Gastroesophageal sphincter (tissue), 4 donors: ENCODE measurements around the gene SERPINF2. TPM values are rescaled to one million over a fixed set of nuclear protein-coding genes. Genes with fewer than 3 reads are reported as not detected.
A peak's percentile ranks its signal among the peaks of the same experiment; 100 is the strongest.
"Not testable (repeated sequence)": the region's sequence is repeated elsewhere in the genome, so short reads cannot be mapped to it uniquely, and the experiment has no call there.

ENCODE experiments used
- ATAC-seq: fragments of 150-250 bp; one replicate; pipeline ENCODE4 v1.9.1; 2016; ENCODE audit warnings: mild to moderate bottlenecking, moderate library complexity
- H3K27ac ChIP-seq, 4 donors: fragments of 200-600 bp; sonication (generic) in 3 of 4; 1 replicate in 3 of 4; 2 replicates in 1 of 4; pipeline ENCODE4 v1.5.1; 2016 to 2019
- H3K27me3 ChIP-seq: fragments of 200-600 bp; sonication (generic); one replicate; pipeline ENCODE4 v1.5.1; 2019
- H3K36me3 ChIP-seq, 2 donors: fragments of 200-600 bp; sonication (generic); one replicate each; pipeline ENCODE4 v1.5.1; 2019; ENCODE audit warnings: control low read depth in 1 of 2
- H3K4me1 ChIP-seq, 3 donors: fragments of 200-600 bp; sonication (generic); 1 replicate in 2 of 3; 2 replicates in 1 of 3; pipeline ENCODE4 v1.5.1; 2016 to 2019; ENCODE audit warnings: control low read depth in 2 of 3
- H3K4me3 ChIP-seq, 2 donors: fragments of 200-600 bp; sonication (generic); one replicate each; pipeline ENCODE4 v1.5.1; 2019; ENCODE audit warnings: mild to moderate bottlenecking in 1 of 2, moderate library complexity in 1 of 2
- H3K9me3 ChIP-seq, 3 donors: fragments of 200-600 bp; sonication (generic); one replicate each; pipeline ENCODE4 v1.5.1; 2017 to 2019; ENCODE audit warnings: control low read depth in 2 of 3
- EP300 ChIP-seq: sonication (generic); formaldehyde crosslinking; IDR thresholded peaks from one replicate; pipeline ENCODE4 v1.6.1; 2017; ENCODE audit warnings: antibody characterized with exemption, mild to moderate bottlenecking
- POLR2A ChIP-seq, 2 donors: fragments of 450-650 bp; IDR thresholded peaks; one replicate each; pipeline ENCODE4 v1.6.1; 2017; ENCODE audit warnings: antibody characterized with exemption in 2 of 2, mild to moderate bottlenecking in 2 of 2, moderate library complexity in 1 of 2
- POLR2AphosphoS5 ChIP-seq: sonication (generic); formaldehyde crosslinking; IDR thresholded peaks from one replicate; pipeline ENCODE4 v1.6.1; 2017; ENCODE audit warnings: antibody characterized with exemption
- WGBS, 2 donors: methylation state at CpG; one replicate each; pipeline ENCODE4 v1.1.5; 2018; ENCODE audit warnings: low coverage in 1 of 2; 5-methylcytosine and 5-hydroxymethylcytosine counted together
- total RNA-seq, 4 donors: library from RNA; depleted of rRNA; stranded (reverse); fragments of >200 nt; gene quantifications; one replicate each; pipeline ENCODE4 v1.1.0, GENCODE V29; 2016
- TF ChIP-seq, protein P1 (sequence below), 4 experiments: fragments of 200-600 bp in 2 of 4; fragments of 450-650 bp in 2 of 4; sonication (generic) in 1 of 4; IDR thresholded peaks; one replicate each; pipeline ENCODE4 v1.5.1; 2017 to 2019; ENCODE audit warnings: antibody characterized with exemption in 4 of 4, mild to moderate bottlenecking in 2 of 4, moderate library complexity in 2 of 4

SERPINF2 gene
- total RNA-seq, 4 donors from 2014 or later: 2.0 to 7.6 (median 5.1) TPM

DNA sequence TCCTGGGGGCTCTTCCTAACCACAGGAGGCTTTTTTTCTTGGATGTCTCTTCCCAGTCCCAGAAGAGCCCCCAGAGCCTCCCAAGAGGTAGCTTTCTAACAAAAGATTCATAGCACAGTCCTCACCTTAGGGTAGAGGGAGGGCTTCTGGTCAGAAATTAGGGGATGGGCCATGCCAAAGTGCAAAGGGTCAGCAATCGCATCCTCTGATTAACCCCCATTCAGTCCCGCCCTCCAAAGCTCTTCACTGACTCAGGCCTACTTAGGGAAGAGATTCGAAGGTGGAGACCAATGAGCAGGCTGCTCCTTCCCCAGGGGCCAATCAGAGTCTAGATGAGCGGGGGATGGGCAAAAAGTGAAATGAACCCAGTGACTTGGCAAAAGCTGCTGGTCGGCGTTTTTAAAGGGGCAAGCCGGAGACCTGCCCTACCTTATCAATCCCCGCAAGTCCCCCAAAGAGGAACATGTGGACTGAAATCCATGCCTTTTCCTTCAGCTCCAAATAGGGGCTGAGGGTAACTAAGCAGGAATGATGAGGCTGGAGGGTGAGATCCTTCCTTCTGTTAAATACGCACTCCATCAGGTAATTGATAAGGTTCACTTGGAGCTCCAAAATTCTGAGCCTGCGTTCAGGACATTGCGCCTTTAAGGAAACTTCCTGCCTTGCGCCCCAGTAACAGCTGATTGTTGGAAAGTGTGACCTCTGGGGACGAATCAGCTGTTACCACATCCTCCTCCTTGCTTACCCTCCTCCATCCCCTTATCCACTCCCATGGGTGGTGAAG lies 25.6 kb upstream of the SERPINF2 start:
- Histone ChIP-seq H3K9me3 (no peaks in the 10 kb centered on the region), H3K27ac (peak overlapping the region; percentile 99 to 100 (median 100)), H3K4me3 (peak overlapping the region; percentile 69 to 86), H3K4me1 (peaks cover 2 to 64% (median 37%) of the 10 kb centered on the region in 3 donors), H3K27me3 (no peaks in the 10 kb centered on the region), H3K36me3 (peaks cover 0 to 21% of the 10 kb centered on the region in 2 donors)
- WGBS, 2 donors: 0% methylated on average over 5 to 10 of the region's 13 CpGs
- ATAC-seq: peak; percentile 65
- TF ChIP-seq POLR2A (IDR thresholded peaks at IDR 0.05) (peak; percentile 13 to 31), EP300 (no peak), POLR2AphosphoS5 (peak; percentile 83)
- TF ChIP-seq, protein P1, sequence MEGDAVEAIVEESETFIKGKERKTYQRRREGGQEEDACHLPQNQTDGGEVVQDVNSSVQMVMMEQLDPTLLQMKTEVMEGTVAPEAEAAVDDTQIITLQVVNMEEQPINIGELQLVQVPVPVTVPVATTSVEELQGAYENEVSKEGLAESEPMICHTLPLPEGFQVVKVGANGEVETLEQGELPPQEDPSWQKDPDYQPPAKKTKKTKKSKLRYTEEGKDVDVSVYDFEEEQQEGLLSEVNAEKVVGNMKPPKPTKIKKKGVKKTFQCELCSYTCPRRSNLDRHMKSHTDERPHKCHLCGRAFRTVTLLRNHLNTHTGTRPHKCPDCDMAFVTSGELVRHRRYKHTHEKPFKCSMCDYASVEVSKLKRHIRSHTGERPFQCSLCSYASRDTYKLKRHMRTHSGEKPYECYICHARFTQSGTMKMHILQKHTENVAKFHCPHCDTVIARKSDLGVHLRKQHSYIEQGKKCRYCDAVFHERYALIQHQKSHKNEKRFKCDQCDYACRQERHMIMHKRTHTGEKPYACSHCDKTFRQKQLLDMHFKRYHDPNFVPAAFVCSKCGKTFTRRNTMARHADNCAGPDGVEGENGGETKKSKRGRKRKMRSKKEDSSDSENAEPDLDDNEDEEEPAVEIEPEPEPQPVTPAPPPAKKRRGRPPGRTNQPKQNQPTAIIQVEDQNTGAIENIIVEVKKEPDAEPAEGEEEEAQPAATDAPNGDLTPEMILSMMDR (IDR thresholded peaks at IDR 0.05): no peak

DNA sequence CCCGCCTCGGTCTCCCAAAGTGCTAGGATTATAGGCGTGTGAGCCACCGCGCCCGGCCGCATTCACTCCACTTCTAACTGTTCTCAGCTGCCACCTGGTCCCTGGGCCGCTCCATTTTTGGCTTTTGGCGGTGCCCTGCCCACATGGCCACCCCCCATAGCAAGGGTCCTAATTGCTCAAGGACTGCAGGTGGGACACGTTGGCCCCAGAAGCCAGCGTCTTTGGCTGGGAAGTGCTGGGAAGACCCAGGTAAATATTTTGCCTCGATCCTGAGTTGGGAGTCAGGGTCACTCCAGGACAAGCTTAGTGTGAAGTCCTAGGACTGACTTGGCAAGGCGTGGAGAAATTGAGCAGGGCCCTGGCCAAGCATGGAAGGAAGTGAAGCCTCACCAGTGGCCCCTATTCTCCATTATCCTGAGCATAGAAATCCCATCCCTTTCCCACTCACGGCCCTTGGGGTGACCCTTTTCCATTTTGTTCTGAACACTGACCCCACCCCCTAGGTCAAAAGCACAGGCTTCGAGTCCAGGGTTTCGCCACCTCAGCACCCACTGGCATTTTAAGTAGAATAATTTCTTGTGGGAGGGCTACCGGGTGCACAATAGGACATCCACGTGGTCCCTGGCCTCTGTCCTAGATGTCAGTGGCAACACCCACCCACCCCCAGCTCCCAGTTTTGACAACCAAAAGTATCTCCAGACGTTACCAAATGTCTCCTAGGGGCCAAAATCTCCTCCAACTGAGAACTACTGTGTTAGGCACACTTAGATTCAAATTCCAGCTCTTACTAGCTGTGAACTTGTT lies 24.1 kb upstream of the SERPINF2 start:
- H3K27ac ChIP-seq: peak overlapping the region; percentile 99 to 100 (median 100)
- ATAC-seq: no peak
- no peak overlapping the region for H3K4me3 ChIP-seq
- 76 to 84% methylated on average over 11 to 14 of the region's 19 CpGs for WGBS, 2 donors
- no peak for TF ChIP-seq EP300
- H3K4me1 ChIP-seq: peaks cover 2 to 60% (median 25%) of the 10 kb centered on the region in 3 donors
- no peaks in the 10 kb centered on the region for H3K27me3 ChIP-seq
- no peaks in the 10 kb centered on the region for H3K9me3 ChIP-seq
- peaks cover 0 to 6% of the 10 kb centered on the region in 2 donors for H3K36me3 ChIP-seq

DNA sequence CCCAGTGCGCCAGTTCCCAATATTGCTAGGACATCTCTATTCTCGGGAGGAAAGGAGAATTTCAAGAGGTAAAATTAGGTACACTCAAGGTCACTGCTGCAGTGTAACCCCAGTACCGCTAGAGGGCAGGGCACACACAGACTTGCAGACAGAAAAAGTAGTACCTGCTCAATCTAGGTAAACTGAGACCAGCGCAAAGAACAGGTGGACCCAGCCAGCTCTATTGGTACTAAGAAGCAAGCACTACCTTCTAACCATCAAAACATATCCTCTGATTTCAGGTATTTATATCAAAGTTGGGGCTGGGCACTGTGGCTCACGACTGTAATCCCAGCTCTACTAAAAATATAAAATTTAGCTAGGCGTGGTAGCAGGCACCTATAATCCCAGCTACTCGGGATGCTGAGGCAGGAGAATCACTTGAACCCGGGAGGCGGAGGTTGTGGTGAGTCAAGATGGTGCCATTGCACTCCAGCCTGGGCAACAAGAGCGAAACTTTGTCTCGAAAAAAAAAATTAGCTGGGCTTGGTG lies 21.8 kb upstream of the SERPINF2 start:
- Histone ChIP-seq H3K27ac (peak overlapping the region in 1 of 4 donors; percentile 9), H3K9me3 (no peaks in the 10 kb centered on the region), H3K27me3 (no peaks in the 10 kb centered on the region), H3K4me3 (no peak overlapping the region), H3K36me3 (peaks cover 0 to 4% of the 10 kb centered on the region in 2 donors), H3K4me1 (peaks cover 0 to 65% (median 34%) of the 10 kb centered on the region in 3 donors)
- WGBS, 2 donors: 16 to 18% methylated on average over 5 of the region's 11 CpGs
- no peak for ATAC-seq
- TF ChIP-seq, protein P1 (IDR thresholded peaks at IDR 0.05): peak in 3 of 4 experiments; percentile 91 to 95 (median 94)
- TF ChIP-seq POLR2A (IDR thresholded peaks at IDR 0.05) (no peak), EP300 (no peak), POLR2AphosphoS5 (no peak)

DNA sequence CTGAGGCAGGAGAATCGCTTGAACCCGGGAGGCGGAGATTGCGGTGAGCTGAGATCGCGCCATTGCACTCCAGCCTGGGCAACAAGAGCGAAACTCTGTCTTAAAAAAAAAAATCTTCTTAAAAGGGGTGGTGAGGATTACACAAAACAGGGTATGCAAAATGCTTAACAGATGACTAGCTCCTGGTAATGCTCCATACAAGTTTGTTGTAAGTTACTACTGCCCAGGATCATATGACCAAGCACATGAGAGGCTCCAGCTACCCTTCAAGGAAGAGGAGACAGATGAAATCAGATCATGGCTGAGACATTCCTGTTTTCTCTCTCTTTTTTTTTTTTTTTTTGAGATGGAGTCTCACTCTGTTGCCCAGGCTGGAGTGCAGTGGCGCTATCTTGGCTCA lies 20.6 kb upstream of the SERPINF2 start:
- Histone ChIP-seq H3K4me1 (peaks cover 0 to 76% (median 34%) of the 10 kb centered on the region in 3 donors), H3K27ac (peak overlapping the region in 2 of 4 donors; percentile 20 to 85), H3K36me3 (peaks cover 0 to 15% of the 10 kb centered on the region in 2 donors)
- not testable (repeated sequence) for H3K27me3 ChIP-seq, ATAC-seq, H3K9me3 ChIP-seq, H3K4me3 ChIP-seq
- WGBS, 2 donors: 94% methylated on average over 7 of the region's 8 CpGs; no CpG with 5 or more reads in 1 of the 2 donors

DNA sequence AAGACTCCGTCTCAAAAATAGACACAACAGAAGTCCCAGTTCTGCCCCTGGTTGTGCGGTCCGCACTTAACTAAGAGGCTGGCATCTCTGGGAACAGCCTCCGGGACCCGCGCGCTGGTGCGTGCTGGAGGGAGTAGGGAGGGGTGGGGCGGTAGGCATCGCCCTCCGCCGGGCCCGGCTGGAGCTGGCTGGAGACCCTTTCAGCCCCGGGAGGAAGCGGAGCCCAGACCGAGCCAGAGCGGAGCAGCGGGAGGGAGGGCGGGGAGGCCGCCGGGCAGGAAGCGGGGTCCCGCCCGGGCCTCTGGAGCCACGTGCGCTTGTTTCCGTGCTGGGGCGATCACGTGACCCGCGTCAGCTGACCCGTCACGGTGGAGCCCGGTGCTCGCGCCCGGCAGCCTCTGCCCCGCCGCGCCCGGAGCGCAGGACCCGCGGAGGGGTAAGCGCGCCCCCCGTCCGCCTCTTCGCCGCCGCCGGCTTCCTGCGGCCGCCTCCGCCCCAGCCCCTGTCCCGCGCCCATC lies 18.3 kb upstream of the SERPINF2 start, which contains the start of gene WDR81:
Gene WDR81, plus strand, starts transcription at position 354 of the 518 bp plus-strand sequence. CDS start 256 bp downstream, outside the sequence.
- no CpG with 5 or more reads among the region's 57 CpGs for WGBS, 2 donors
- TF ChIP-seq, protein P1 (IDR thresholded peaks at IDR 0.05): no peak
- peak in 1 of 2 donors; percentile 66 for TF ChIP-seq POLR2A (IDR thresholded peaks at IDR 0.05)
- TF ChIP-seq POLR2AphosphoS5: peak; percentile 48
- H3K4me1 ChIP-seq: peaks cover 0 to 81% (median 25%) of the 10 kb centered on the region in 3 donors
- peak; percentile 89 for ATAC-seq
- peaks cover 0 to 38% of the 10 kb centered on the region in 2 donors for H3K36me3 ChIP-seq
- H3K27me3 ChIP-seq: no peaks in the 10 kb centered on the region
- no peaks in the 10 kb centered on the region for H3K9me3 ChIP-seq
- peak within 1 kb of the TSS; percentile 62 to 94 (median 88) for H3K27ac ChIP-seq
- H3K4me3 ChIP-seq: peak within 1 kb of the TSS; percentile 51 to 87
